HepG2 (cell line): ENCODE results near the gene CDC42BPG. TPM values are rescaled to one million over a fixed set of nuclear protein-coding genes. Genes with fewer than 3 reads are reported as not detected.

ENCODE experiments used
- AGO2 ChIP-seq: fragments of 200-400 bp; formaldehyde crosslinking; optimal IDR thresholded peaks from 2 replicates; pipeline ENCODE3; 2017; ENCODE audit warnings: mild to moderate bottlenecking, low read depth, low read length, moderate library complexity
- ATF1 ChIP-seq: IDR thresholded peaks from 2 replicates; pipeline ENCODE4 v1.6.1; 2016; ENCODE audit warnings: mild to moderate bottlenecking, control low read depth
- ATM ChIP-seq: fragments of 450-650 bp; IDR thresholded peaks from 2 replicates; pipeline ENCODE4 v1.7.1; 2017; ENCODE audit warnings: mild to moderate bottlenecking, borderline replicate concordance
- MAF1 ChIP-seq: sonication (generic); formaldehyde crosslinking; IDR thresholded peaks from 2 replicates; pipeline ENCODE4 v1.5.0; 2020; ENCODE audit warnings: missing genetic modification reagents, borderline replicate concordance
- MEIS1 ChIP-seq: sonication (generic); formaldehyde crosslinking; IDR thresholded peaks from 2 replicates; pipeline ENCODE4 v1.9.0; 2021; ENCODE audit warnings: mild to moderate bottlenecking, missing genetic modification reagents, moderate library complexity, borderline replicate concordance
- MIXL1 ChIP-seq: IDR thresholded peaks from 2 replicates; pipeline ENCODE4 v1.6.1; 2016
- MLX ChIP-seq: IDR thresholded peaks from 2 replicates; pipeline ENCODE4 v1.6.1; 2016
- SRSF4 ChIP-seq: fragments of 200-400 bp; formaldehyde crosslinking; IDR thresholded peaks from one replicate; pipeline ENCODE4 v1.6.1; 2018; ENCODE audit warnings: mild to moderate bottlenecking, low read depth, low read length, moderate library complexity; ENCODE audit not compliant: poor library complexity, severe bottlenecking
- SYNCRIP ChIP-seq: fragments of 200-400 bp; formaldehyde crosslinking; IDR thresholded peaks from 2 replicates; pipeline ENCODE4 v1.6.1; 2018; ENCODE audit warnings: mild to moderate bottlenecking, low read depth, low read length; ENCODE audit not compliant: insufficient read depth
- TOPORS ChIP-seq: sonication (generic); formaldehyde crosslinking; IDR thresholded peaks from 2 replicates; pipeline ENCODE4 v1.8.0; 2023; ENCODE audit warnings: mild to moderate bottlenecking, missing genetic modification reagents
- XBP1 ChIP-seq: sonication (generic); formaldehyde crosslinking; IDR thresholded peaks from 2 replicates; pipeline ENCODE4 v1.5.0; 2020; ENCODE audit warnings: missing genetic modification reagents
- ZFP36 ChIP-seq: fragments of 150-350 bp; IDR thresholded peaks from 2 replicates; pipeline ENCODE4 v1.6.1; 2018; ENCODE audit warnings: borderline replicate concordance, low read length, low read depth; ENCODE audit not compliant: partially characterized antibody
- ZFX ChIP-seq: sonication (generic); formaldehyde crosslinking; IDR thresholded peaks from 2 replicates; pipeline ENCODE4 v1.4.0; 2020; ENCODE audit warnings: mild to moderate bottlenecking, low read depth, missing genetic modification reagents, moderate library complexity
- ZNF574 ChIP-seq: sonication (generic); formaldehyde crosslinking; IDR thresholded peaks from 2 replicates; pipeline ENCODE4 v1.4.0; 2020; ENCODE audit warnings: missing genetic modification reagents
- ZNF598 ChIP-seq: sonication (generic); formaldehyde crosslinking; IDR thresholded peaks from 2 replicates; pipeline ENCODE4 v1.5.1; 2020; ENCODE audit warnings: mild to moderate bottlenecking, missing genetic modification reagents, borderline replicate concordance
- ZNF841 ChIP-seq: sonication (generic); formaldehyde crosslinking; IDR thresholded peaks from 2 replicates; pipeline ENCODE4 v1.8.1; 2023; ENCODE audit warnings: missing genetic modification reagents, borderline replicate concordance
- ZSCAN31 ChIP-seq: sonication (generic); formaldehyde crosslinking; IDR thresholded peaks from 2 replicates; pipeline ENCODE4 v1.5.0; 2020; ENCODE audit warnings: low read depth, mild to moderate bottlenecking, missing genetic modification reagents
- polyA plus RNA-seq, 8 experiments: library from polyadenylated mRNA; depleted of rRNA in 3 of 8; stranded (reverse) in 7 of 8; unstranded in 1 of 8; fragments of >200 nt; fragmentation: Illumina TruSeq in 4 of 8; extraction: Trizol in 4 of 8; gene quantifications; 2 replicates each; pipeline versions ENCODE4 v1.2.1 to v1.2.3, GENCODE V29; 2011 to 2016; ENCODE audit warnings: low read depth in 4 of 8, missing spikeins in 1 of 8, mixed read lengths in 1 of 8; ENCODE audit not compliant: insufficient read depth in 1 of 8
- total RNA-seq, 5 experiments: library from RNA; depleted of rRNA; stranded (reverse); fragments of >200 nt; fragmentation: Illumina TruSeq; extraction: Trizol; gene quantifications; 2 replicates each; pipeline ENCODE4 v1.2.3, GENCODE V29; 2016; ENCODE audit warnings: low read depth in 1 of 5
- TF ChIP-seq, protein P1 (sequence below): sonication (generic); formaldehyde crosslinking; IDR thresholded peaks from 2 replicates; pipeline ENCODE4 v1.4.0; 2020; ENCODE audit warnings: missing genetic modification reagents
- TF ChIP-seq, protein P2 (sequence below): sonication (generic); formaldehyde crosslinking; IDR thresholded peaks from 2 replicates; pipeline ENCODE4 v1.4.0; 2020; ENCODE audit warnings: mild to moderate bottlenecking, missing genetic modification reagents, borderline replicate concordance

Gene CDC42BPG
- total and polyA plus RNA-seq, 2 of the 13 experiments (the other 11 are each of a cell fraction or from before 2014, with no cell fraction given), result 0.55 to 1.4 TPM

- no peak for TF ChIP-seq MEIS1 (CRISPR knock-in tag)
- no peak for TF ChIP-seq SRSF4
- no peak for TF ChIP-seq TOPORS (CRISPR knock-in tag)
- TF ChIP-seq ZNF841 (CRISPR knock-in tag), result no peak
- peak; percentile 45 for TF ChIP-seq AGO2
- no peak for TF ChIP-seq ATF1 (CRISPR knock-in tag)
- TF ChIP-seq MAF1, result 0 out of 2 replicates have a peak, but pooled peaks have one; percentile 45
- TF ChIP-seq ATM, result no peak
- no peak for TF ChIP-seq SYNCRIP
- 0 out of 2 replicates have a peak, but pooled peaks have one; percentile 3 for TF ChIP-seq ZFX (CRISPR knock-in tag)
- no peak for TF ChIP-seq MLX (CRISPR knock-in tag)
- TF ChIP-seq ZNF598 (CRISPR knock-in tag), result no peak
- no peak for TF ChIP-seq ZNF574
- no peak for TF ChIP-seq XBP1 (CRISPR knock-in tag)
- TF ChIP-seq, protein P1, sequence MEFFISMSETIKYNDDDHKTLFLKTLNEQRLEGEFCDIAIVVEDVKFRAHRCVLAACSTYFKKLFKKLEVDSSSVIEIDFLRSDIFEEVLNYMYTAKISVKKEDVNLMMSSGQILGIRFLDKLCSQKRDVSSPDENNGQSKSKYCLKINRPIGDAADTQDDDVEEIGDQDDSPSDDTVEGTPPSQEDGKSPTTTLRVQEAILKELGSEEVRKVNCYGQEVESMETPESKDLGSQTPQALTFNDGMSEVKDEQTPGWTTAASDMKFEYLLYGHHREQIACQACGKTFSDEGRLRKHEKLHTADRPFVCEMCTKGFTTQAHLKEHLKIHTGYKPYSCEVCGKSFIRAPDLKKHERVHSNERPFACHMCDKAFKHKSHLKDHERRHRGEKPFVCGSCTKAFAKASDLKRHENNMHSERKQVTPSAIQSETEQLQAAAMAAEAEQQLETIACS (CRISPR knock-in tag), result no peak
- TF ChIP-seq ZSCAN31 (CRISPR knock-in tag), result no peak
- TF ChIP-seq, protein P2, sequence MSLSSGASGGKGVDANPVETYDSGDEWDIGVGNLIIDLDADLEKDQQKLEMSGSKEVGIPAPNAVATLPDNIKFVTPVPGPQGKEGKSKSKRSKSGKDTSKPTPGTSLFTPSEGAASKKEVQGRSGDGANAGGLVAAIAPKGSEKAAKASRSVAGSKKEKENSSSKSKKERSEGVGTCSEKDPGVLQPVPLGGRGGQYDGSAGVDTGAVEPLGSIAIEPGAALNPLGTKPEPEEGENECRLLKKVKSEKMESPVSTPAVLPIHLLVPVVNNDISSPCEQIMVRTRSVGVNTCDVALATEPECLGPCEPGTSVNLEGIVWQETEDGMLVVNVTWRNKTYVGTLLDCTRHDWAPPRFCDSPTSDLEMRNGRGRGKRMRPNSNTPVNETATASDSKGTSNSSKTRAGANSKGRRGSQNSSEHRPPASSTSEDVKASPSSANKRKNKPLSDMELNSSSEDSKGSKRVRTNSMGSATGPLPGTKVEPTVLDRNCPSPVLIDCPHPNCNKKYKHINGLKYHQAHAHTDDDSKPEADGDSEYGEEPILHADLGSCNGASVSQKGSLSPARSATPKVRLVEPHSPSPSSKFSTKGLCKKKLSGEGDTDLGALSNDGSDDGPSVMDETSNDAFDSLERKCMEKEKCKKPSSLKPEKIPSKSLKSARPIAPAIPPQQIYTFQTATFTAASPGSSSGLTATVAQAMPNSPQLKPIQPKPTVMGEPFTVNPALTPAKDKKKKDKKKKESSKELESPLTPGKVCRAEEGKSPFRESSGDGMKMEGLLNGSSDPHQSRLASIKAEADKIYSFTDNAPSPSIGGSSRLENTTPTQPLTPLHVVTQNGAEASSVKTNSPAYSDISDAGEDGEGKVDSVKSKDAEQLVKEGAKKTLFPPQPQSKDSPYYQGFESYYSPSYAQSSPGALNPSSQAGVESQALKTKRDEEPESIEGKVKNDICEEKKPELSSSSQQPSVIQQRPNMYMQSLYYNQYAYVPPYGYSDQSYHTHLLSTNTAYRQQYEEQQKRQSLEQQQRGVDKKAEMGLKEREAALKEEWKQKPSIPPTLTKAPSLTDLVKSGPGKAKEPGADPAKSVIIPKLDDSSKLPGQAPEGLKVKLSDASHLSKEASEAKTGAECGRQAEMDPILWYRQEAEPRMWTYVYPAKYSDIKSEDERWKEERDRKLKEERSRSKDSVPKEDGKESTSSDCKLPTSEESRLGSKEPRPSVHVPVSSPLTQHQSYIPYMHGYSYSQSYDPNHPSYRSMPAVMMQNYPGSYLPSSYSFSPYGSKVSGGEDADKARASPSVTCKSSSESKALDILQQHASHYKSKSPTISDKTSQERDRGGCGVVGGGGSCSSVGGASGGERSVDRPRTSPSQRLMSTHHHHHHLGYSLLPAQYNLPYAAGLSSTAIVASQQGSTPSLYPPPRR, result no peak
- no peak for TF ChIP-seq MIXL1 (CRISPR knock-in tag)
- no peak for TF ChIP-seq ZFP36
Observed at GRCh38 chr11:64877390-64878222, 33.2 kb upstream of the CDC42BPG start (continued).
